CD14-positive monocyte (primary cell): ENCODE results near the gene SPATS2L. TPM values are rescaled to one million over a fixed set of nuclear protein-coding genes. Genes with fewer than 3 reads are reported as not detected.

ENCODE experiments used
- DNase-seq, 3 donors: peaks; one replicate each; pipeline ENCODE4 v3.0.0-alpha.2; 2011 to 2022
- H2AFZ ChIP-seq: 2 replicates; pipeline ENCODE4 v1.6.0; 2012; ENCODE audit warnings: mild to moderate bottlenecking, low read depth, low read length, inconsistent platforms; ENCODE audit not compliant: insufficient read depth, poor library complexity, severe bottlenecking
- H3K27ac ChIP-seq, 2 donors: 1 replicate in 1 of 2; 2 replicates in 1 of 2; pipeline ENCODE4 v1.5.1; 2012 to 2013; ENCODE audit warnings: low read length in 2 of 2, control low read depth in 1 of 2, inconsistent platforms in 1 of 2, low read depth in 1 of 2, mild to moderate bottlenecking in 1 of 2
- H3K27me3 ChIP-seq, 2 donors: one replicate each; pipeline versions ENCODE4 v1.6.0 to v1.6.1; 2011 to 2013; ENCODE audit warnings: low read length in 2 of 2; ENCODE audit not compliant: control insufficient read depth in 2 of 2, insufficient read depth in 2 of 2
- H3K36me3 ChIP-seq, 2 donors: replicated peaks in 1 of 2; 1 replicate in 1 of 2; 2 replicates in 1 of 2; pipeline versions ENCODE4 v1.5.1 to v1.6.1; 2012 to 2013; ENCODE audit warnings: low read length in 2 of 2, control low read depth in 1 of 2, inconsistent platforms in 1 of 2, mild to moderate bottlenecking in 1 of 2; ENCODE audit not compliant: insufficient read depth in 2 of 2, control insufficient read depth in 1 of 2
- H3K4me1 ChIP-seq, 2 donors: 1 replicate in 1 of 2; 2 replicates in 1 of 2; pipeline versions ENCODE4 v1.5.1 to v1.6.1; 2012 to 2013; ENCODE audit warnings: low read length in 2 of 2, control low read depth in 1 of 2, inconsistent platforms in 1 of 2, mild to moderate bottlenecking in 1 of 2, moderate library complexity in 1 of 2; ENCODE audit not compliant: insufficient read depth in 2 of 2, control insufficient read depth in 1 of 2
- H3K4me2 ChIP-seq: replicated peaks from 2 replicates; pipeline ENCODE3; 2012; ENCODE audit warnings: low read length, moderate library complexity, mild to moderate bottlenecking; ENCODE audit not compliant: poor library complexity, severe bottlenecking; ENCODE audit errors: extremely low read depth
- H3K4me3 ChIP-seq, 3 experiments: fragments of 200-600 bp in 1 of 3; sonication (generic) in 1 of 3; replicated peaks in 1 of 3; 1 replicate in 2 of 3; 2 replicates in 1 of 3; pipeline ENCODE4 v1.5.1; 2011 to 2013; ENCODE audit warnings: low read length in 3 of 3, mild to moderate bottlenecking in 3 of 3, control low read depth in 2 of 3, low read depth in 2 of 3, inconsistent platforms in 1 of 3, moderate library complexity in 1 of 3
- H3K79me2 ChIP-seq: 2 replicates; pipeline ENCODE4 v1.6.0; 2012; ENCODE audit warnings: mild to moderate bottlenecking, control low read depth, inconsistent platforms, low read length, moderate library complexity; ENCODE audit not compliant: insufficient read depth
- H3K9ac ChIP-seq: 2 replicates; pipeline ENCODE4 v1.6.0; 2017; ENCODE audit warnings: low read length, mild to moderate bottlenecking; ENCODE audit not compliant: insufficient read depth, poor library complexity, severe bottlenecking
- H3K9me3 ChIP-seq, 2 donors: replicated peaks in 1 of 2; 1 replicate in 1 of 2; 2 replicates in 1 of 2; pipeline versions ENCODE4 v1.5.1 to v1.6.1; 2012 to 2013; ENCODE audit warnings: low read length in 2 of 2, control low read depth in 1 of 2; ENCODE audit not compliant: control insufficient read depth in 1 of 2, insufficient read depth in 1 of 2
- H4K20me1 ChIP-seq: 2 replicates; pipeline ENCODE4 v1.6.0; 2012; ENCODE audit warnings: mild to moderate bottlenecking, low read length, control low read depth, moderate library complexity; ENCODE audit not compliant: insufficient read depth
- H3K27ac Mint-ChIP-seq, 7 donors: one replicate each; pipeline ENCODE4 v1.8.0; 2020; ENCODE audit warnings: mild to moderate bottlenecking in 7 of 7, mixed read lengths in 7 of 7, moderate library complexity in 6 of 7, inconsistent platforms in 2 of 7
- H3K27me3 Mint-ChIP-seq, 3 donors: one replicate each; pipeline ENCODE4 v1.8.0; 2021 to 2022; ENCODE audit warnings: low read depth in 3 of 3, mild to moderate bottlenecking in 3 of 3, mixed read lengths in 3 of 3, moderate library complexity in 3 of 3, inconsistent platforms in 1 of 3
- H3K36me3 Mint-ChIP-seq, 2 donors: one replicate each; pipeline ENCODE4 v1.8.0; 2020; ENCODE audit warnings: mixed read lengths in 2 of 2, inconsistent platforms in 1 of 2, mild to moderate bottlenecking in 1 of 2
- H3K4me1 Mint-ChIP-seq: one replicate; pipeline ENCODE4 v1.8.0; 2020; ENCODE audit warnings: mild to moderate bottlenecking, mixed read lengths
- H3K4me3 Mint-ChIP-seq, 2 donors: one replicate each; pipeline ENCODE4 v1.8.0; 2020; ENCODE audit warnings: mild to moderate bottlenecking in 2 of 2, mixed read lengths in 2 of 2, moderate library complexity in 1 of 2
- H3K9me3 Mint-ChIP-seq, 7 donors: one replicate each; pipeline ENCODE4 v1.8.0; 2020 to 2022; ENCODE audit warnings: mixed read lengths in 7 of 7, mild to moderate bottlenecking in 6 of 7, moderate library complexity in 6 of 7, inconsistent platforms in 2 of 7
- WGBS: methylation state at CpG from one replicate; pipeline ENCODE4 v1.1.5; 2013; ENCODE audit warnings: missing lambda C conversion rate; ENCODE audit not compliant: insufficient coverage; 5-methylcytosine and 5-hydroxymethylcytosine counted together
- intact Hi-C, 2 donors: fragments of 100-400 bp; cut with micrococcal nuclease; formaldehyde crosslinking; loops; one replicate each; pipeline versions ENCODE4 v1.15.0 to v1.15.1; 2023
- polyA plus RNA-seq, 3 donors: library from polyadenylated mRNA; depleted of rRNA in 1 of 3; unstranded in 2 of 3; stranded (reverse) in 1 of 3; fragments of 300-500 nt in 2 of 3; fragments of >200 nt in 1 of 3; fragmentation: Illumina TruSeq in 2 of 3; gene quantifications; 1 replicate in 2 of 3; 2 replicates in 1 of 3; pipeline ENCODE4 v1.2.3, GENCODE V29; 2012 to 2021
- TF ChIP-seq, protein P1 (sequence below): fragments of 200-600 bp; IDR thresholded peaks from one replicate; pipeline ENCODE4 v1.8.0; 2022; ENCODE audit warnings: antibody characterized with exemption, mild to moderate bottlenecking

Gene SPATS2L
- polyA plus RNA-seq, 3 donors, result 2.7 to 5.2 (median 3.2) TPM

DNA sequence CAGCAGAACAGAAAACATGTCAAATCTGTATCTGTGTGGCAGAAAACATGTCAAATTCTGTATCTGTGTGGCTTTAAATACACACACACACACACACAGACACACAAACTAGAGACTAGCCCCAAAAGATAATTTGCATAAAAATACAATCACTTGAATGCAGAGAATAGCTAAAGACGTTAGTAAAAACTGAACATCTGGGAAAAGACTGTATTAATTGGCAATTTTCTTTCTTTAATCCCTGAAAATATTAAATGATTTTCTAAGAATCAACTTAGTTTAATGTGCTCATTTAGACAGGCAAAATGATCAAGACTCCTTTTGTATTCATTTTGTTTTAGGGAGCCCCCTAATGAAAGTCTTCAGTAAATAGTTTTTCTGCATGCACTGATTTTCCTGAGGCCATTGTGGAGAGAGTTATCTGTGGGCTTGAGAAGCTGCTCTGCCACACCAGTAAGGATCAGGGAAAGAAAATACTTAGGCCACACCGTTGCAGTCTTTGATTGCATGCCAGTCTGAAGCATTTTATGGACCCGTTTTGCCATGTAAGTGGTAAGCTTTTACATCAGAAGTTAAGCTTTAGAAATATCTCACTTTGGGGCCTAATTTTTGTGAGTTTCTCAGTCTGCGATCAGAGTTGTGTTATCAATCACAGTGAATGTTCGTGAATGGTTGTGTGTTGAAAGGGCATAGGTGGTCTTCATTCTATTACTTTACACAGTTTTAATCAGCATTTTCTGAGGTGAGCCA lies 2.2 kb downstream of the SPATS2L start:
- no peak overlapping the region for H3K4me2 ChIP-seq
- intact Hi-C loops, result no loop called here

DNA sequence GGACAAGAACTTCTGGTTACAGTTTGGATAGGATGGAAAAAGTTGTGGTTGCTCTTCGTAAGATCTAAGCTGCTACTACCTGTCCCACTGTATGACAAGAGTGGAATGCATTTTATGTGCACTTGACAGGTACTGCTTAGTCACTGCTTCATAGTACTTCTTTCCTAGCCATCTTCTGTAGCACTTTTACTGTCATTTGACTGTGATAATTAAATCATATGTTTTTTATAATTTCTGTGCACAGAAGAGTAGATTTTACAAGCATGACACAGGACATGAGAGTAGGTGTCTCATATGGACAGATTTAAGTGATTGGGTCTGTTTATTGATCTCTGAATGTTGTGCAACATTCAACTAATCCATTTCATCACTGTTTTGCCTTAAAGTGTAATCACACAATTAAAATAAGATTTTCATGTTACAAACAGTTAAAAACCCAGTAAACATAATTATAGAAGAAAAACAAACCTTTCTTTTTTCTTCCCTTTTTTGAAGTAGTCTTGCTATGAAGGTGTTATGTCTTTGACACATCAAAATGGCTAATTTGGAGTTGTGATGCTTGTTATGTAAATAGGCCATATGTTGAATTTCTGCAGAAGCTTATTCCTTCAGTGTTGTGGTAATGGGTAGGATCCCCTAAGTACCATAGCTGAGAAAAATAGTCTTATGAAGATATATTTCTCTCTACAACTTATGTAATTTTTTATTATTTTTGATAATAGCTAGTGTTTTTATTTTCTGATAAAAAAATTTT lies 3.0 kb downstream of the SPATS2L start:
- TF ChIP-seq, protein P1, sequence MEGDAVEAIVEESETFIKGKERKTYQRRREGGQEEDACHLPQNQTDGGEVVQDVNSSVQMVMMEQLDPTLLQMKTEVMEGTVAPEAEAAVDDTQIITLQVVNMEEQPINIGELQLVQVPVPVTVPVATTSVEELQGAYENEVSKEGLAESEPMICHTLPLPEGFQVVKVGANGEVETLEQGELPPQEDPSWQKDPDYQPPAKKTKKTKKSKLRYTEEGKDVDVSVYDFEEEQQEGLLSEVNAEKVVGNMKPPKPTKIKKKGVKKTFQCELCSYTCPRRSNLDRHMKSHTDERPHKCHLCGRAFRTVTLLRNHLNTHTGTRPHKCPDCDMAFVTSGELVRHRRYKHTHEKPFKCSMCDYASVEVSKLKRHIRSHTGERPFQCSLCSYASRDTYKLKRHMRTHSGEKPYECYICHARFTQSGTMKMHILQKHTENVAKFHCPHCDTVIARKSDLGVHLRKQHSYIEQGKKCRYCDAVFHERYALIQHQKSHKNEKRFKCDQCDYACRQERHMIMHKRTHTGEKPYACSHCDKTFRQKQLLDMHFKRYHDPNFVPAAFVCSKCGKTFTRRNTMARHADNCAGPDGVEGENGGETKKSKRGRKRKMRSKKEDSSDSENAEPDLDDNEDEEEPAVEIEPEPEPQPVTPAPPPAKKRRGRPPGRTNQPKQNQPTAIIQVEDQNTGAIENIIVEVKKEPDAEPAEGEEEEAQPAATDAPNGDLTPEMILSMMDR, result no peak
- H3K4me2 ChIP-seq, result no peak overlapping the region
- H3K4me1 ChIP-seq, result peaks cover 10 to 14% of the 10 kb centered on the region in 2 donors
- peaks cover 16 to 24% (median 23%) of the 10 kb centered on the region in 3 donors for H3K27me3 Mint-ChIP-seq
- peaks cover 4 to 24% of the 10 kb centered on the region in 2 donors for H3K27me3 ChIP-seq
- H3K79me2 ChIP-seq, result peaks cover 10% of the 10 kb centered on the region
- peaks cover 0 to 7% of the 10 kb centered on the region in 2 donors for H3K36me3 Mint-ChIP-seq
- H3K36me3 ChIP-seq, result no peaks in the 10 kb centered on the region
- intact Hi-C loops, result no loop called here
- H3K27ac Mint-ChIP-seq, result no peak overlapping the region
- H3K9ac ChIP-seq, result no peak overlapping the region
- H3K9me3 Mint-ChIP-seq, result peaks cover 0 to 2% (median 0%) of the 10 kb centered on the region in 7 donors
- no peaks in the 10 kb centered on the region for H4K20me1 ChIP-seq
- peaks cover 17% of the 10 kb centered on the region for H3K4me1 Mint-ChIP-seq
- H3K4me3 ChIP-seq, result no peak overlapping the region
- no CpG with 5 or more reads among the region's 1 CpG for WGBS
- no peak overlapping the region for H3K27ac ChIP-seq
- DNase-seq, result no peak
- H3K9me3 ChIP-seq, result no peaks in the 10 kb centered on the region
- no peak overlapping the region for H3K4me3 Mint-ChIP-seq
- no peak overlapping the region for H2AFZ ChIP-seq

More for the DNA sequence above, 2.2 kb downstream of the SPATS2L start:
- Mint-ChIP-seq H3K4me1 (peaks cover 17% of the 10 kb centered on the region), H3K27me3 (peaks cover 16 to 23% (median 23%) of the 10 kb centered on the region in 3 donors), H3K36me3 (peaks cover 0 to 7% of the 10 kb centered on the region in 2 donors), H3K9me3 (peaks cover 0 to 2% (median 0%) of the 10 kb centered on the region in 7 donors), H3K4me3 (peak overlapping the region in 1 of 2 donors; percentile 22), H3K27ac (no peak overlapping the region)
- Histone ChIP-seq H3K9me3 (no peaks in the 10 kb centered on the region), H4K20me1 (no peaks in the 10 kb centered on the region), H3K27ac (no peak overlapping the region), H3K36me3 (no peaks in the 10 kb centered on the region), H3K27me3 (peaks cover 4 to 26% of the 10 kb centered on the region in 2 donors), H2AFZ (no peak overlapping the region), H3K4me3 (no peak overlapping the region), H3K79me2 (peaks cover 10% of the 10 kb centered on the region), H3K4me1 (peaks cover 10 to 14% of the 10 kb centered on the region in 2 donors), H3K9ac (no peak overlapping the region)
- DNase-seq, result no peak
- TF ChIP-seq, protein P1, result no peak
- WGBS, result 86% methylated on average over 1 of the region's 5 CpGs
